GM12891 (cell line): Measurements from ENCODE around the gene GAGE2A.

Experiments used
- POLR2A ChIP-seq: IDR thresholded peaks from 2 replicates; pipeline ENCODE4 v1.6.1; 2011; ENCODE audit warnings: low read depth, low read length, control low read depth
- POLR2AphosphoS5 ChIP-seq: IDR thresholded peaks from 2 replicates; pipeline ENCODE4 v1.6.1; 2011; ENCODE audit warnings: low read depth, low read length, control low read depth
- SPI1 ChIP-seq: IDR thresholded peaks from 2 replicates; pipeline ENCODE4 v1.6.1; 2011; ENCODE audit warnings: low read depth, low read length, control low read depth
- TAF1 ChIP-seq: IDR thresholded peaks from 2 replicates; pipeline ENCODE4 v1.6.1; 2011; ENCODE audit warnings: low read depth, low read length, control low read depth

- no peak for TF ChIP-seq POLR2AphosphoS5
- TF ChIP-seq POLR2A, result no peak
- TF ChIP-seq TAF1, result no peak
- TF ChIP-seq SPI1, result no peak
Measured at GRCh38 chrX:49610718-49611310, 21.5 kb downstream of the GAGE2A start.
